ENCODE measurements around the gene LMCD1. TPM values are rescaled to one million over a fixed set of nuclear protein-coding genes. Genes with fewer than 3 reads are reported as not detected.

LMCD1 gene
- total RNA-seq, 1 donor from 2014 or later: 9.5 TPM

- TF ChIP-seq CTCF (IDR thresholded peaks at IDR 0.05; ENCODE audit: unreplicated experiment): no peak
- H3K9me3 Mint-ChIP-seq (ENCODE audit: unreplicated experiment): no peaks in the 10 kb centered on the region
- H3K36me3 Mint-ChIP-seq (ENCODE audit: low read depth, unreplicated experiment): peaks cover 3% of the 10 kb centered on the region
- DNase-seq (ENCODE audit: low spot score): no peak
- no peak overlapping the region for H3K4me3 Mint-ChIP-seq (ENCODE audit: unreplicated experiment)
- peaks cover 15% of the 10 kb centered on the region for H3K4me1 Mint-ChIP-seq (ENCODE audit: unreplicated experiment)
- H3K27ac Mint-ChIP-seq (ENCODE audit: unreplicated experiment): no peak overlapping the region
- H3K27me3 Mint-ChIP-seq (ENCODE audit: unreplicated experiment): no peaks in the 10 kb centered on the region
Measured at GRCh38 chr3:8573342-8573926, 71.8 kb downstream of the LMCD1 start.

- Mint-ChIP-seq H3K36me3 (ENCODE audit: low read depth, unreplicated experiment) (peaks cover 3% of the 10 kb centered on the region), H3K4me3 (ENCODE audit: unreplicated experiment) (no peak overlapping the region), H3K27me3 (ENCODE audit: unreplicated experiment) (no peaks in the 10 kb centered on the region), H3K27ac (ENCODE audit: unreplicated experiment) (no peak overlapping the region), H3K4me1 (ENCODE audit: unreplicated experiment) (peaks cover 15% of the 10 kb centered on the region), H3K9me3 (ENCODE audit: unreplicated experiment) (no peaks in the 10 kb centered on the region)
- TF ChIP-seq CTCF (IDR thresholded peaks at IDR 0.05; ENCODE audit: unreplicated experiment): no peak
- no peak for DNase-seq (ENCODE audit: low spot score)
Measured at GRCh38 chr3:8574040-8574669, 72.5 kb downstream of the LMCD1 start.

- Mint-ChIP-seq H3K27me3 (ENCODE audit: unreplicated experiment) (no peaks in the 10 kb centered on the region), H3K27ac (ENCODE audit: unreplicated experiment) (no peak overlapping the region), H3K4me1 (ENCODE audit: unreplicated experiment) (peaks cover 16% of the 10 kb centered on the region), H3K36me3 (ENCODE audit: low read depth, unreplicated experiment) (peaks cover 2% of the 10 kb centered on the region), H3K9me3 (ENCODE audit: unreplicated experiment) (no peaks in the 10 kb centered on the region), H3K4me3 (ENCODE audit: unreplicated experiment) (no peak overlapping the region)
- DNase-seq (ENCODE audit: low spot score): no peak
- no peak for TF ChIP-seq CTCF (IDR thresholded peaks at IDR 0.05; ENCODE audit: unreplicated experiment)
Measured at GRCh38 chr3:8574670-8575322, 73.2 kb downstream of the LMCD1 start.

- Mint-ChIP-seq H3K27me3 (ENCODE audit: unreplicated experiment) (no peaks in the 10 kb centered on the region), H3K4me1 (ENCODE audit: unreplicated experiment) (peaks cover 16% of the 10 kb centered on the region), H3K36me3 (ENCODE audit: low read depth, unreplicated experiment) (no peaks in the 10 kb centered on the region), H3K9me3 (ENCODE audit: unreplicated experiment) (no peaks in the 10 kb centered on the region), H3K27ac (ENCODE audit: unreplicated experiment) (no peak overlapping the region), H3K4me3 (ENCODE audit: unreplicated experiment) (no peak overlapping the region)
- DNase-seq (ENCODE audit: low spot score): no peak
- TF ChIP-seq CTCF (IDR thresholded peaks at IDR 0.05; ENCODE audit: unreplicated experiment): no peak
Measured at GRCh38 chr3:8575364-8576104, 73.9 kb downstream of the LMCD1 start.

Measured in endothelial cell (in vitro differentiated cells).